ENCODE data around the gene UBE2Q1. TPM values are rescaled to one million over a fixed set of nuclear protein-coding genes. Genes with fewer than 3 reads are reported as not detected.

UBE2Q1 gene
- total and polyA plus RNA-seq, 2 of the 8 experiments (the other 6 are each of a cell fraction or from before 2014, with no cell fraction given): 13.2 to 95.8 TPM

GRCh38 chr1:154499446-154499845 is 59.0 kb downstream of the UBE2Q1 start:
- Histone ChIP-seq H3K56ac (replicated peaks; ENCODE audit: insufficient read length, low read depth, low read length) (no peak overlapping the region), H3K9ac (replicated peaks in 1 of 4; ENCODE audit: extremely low read depth in 1 of 4, low read depth in 3 of 4, low read length in 3 of 4) (no peak overlapping the region), H2AFZ (ENCODE audit: low read length) (no peak overlapping the region), H3K23me2 (ENCODE audit: low read depth, low read length) (peaks cover 4% of the 10 kb centered on the region; the same call in 1 of the 2 replicates), H3K79me1 (ENCODE audit: low read depth, low read length) (no peaks in the 10 kb centered on the region), H3K23ac (ENCODE audit: insufficient read length) (no peak overlapping the region), H2BK12ac (ENCODE audit: low read depth, low read length) (no peak overlapping the region), H3K4me3 (ENCODE audit: extremely low read depth in 1 of 4, insufficient read depth in 2 of 4, low read depth in 3 of 4, low read length in 4 of 4) (no peak overlapping the region), H4K8ac (ENCODE audit: extremely low read depth, insufficient read depth, low read length) (no peak overlapping the region), H3K27me3 (replicated peaks in 1 of 4; ENCODE audit: control insufficient read depth in 3 of 4, extremely low read depth in 1 of 4, insufficient read depth in 3 of 4, low read length in 3 of 4) (peaks cover 40 to 60% (median 49%) of the 10 kb centered on the region in 4 experiments), H3K9me3 (ENCODE audit: insufficient read depth in 2 of 2, low read depth in 1 of 2, low read length in 1 of 2) (peaks cover 0 to 11% of the 10 kb centered on the region in 2 experiments; a peak in 2 of 4 replicates), H3K4ac (replicated peaks; ENCODE audit: insufficient read length, low read depth, low read length) (no peak overlapping the region), H3K36me3 (ENCODE audit: control insufficient read depth in 2 of 4, insufficient read depth in 4 of 4, low read length in 3 of 4) (peaks cover 0 to 14% (median 0%) of the 10 kb centered on the region in 4 experiments; a peak in 2 of 8 replicates), H2BK15ac (ENCODE audit: low read length) (no peak overlapping the region), H3K4me2 (ENCODE audit: insufficient read depth in 1 of 2, low read depth in 2 of 2, low read length in 2 of 2) (no peak overlapping the region), H3K18ac (ENCODE audit: extremely low read depth, low read length) (no peak overlapping the region), H2BK5ac (ENCODE audit: low read depth, low read length) (no peak overlapping the region), H3K4me1 (replicated peaks in 1 of 4; ENCODE audit: control insufficient read depth in 3 of 4, insufficient read depth in 4 of 4, low read length in 3 of 4) (peaks cover 0 to 3% (median 0%) of the 10 kb centered on the region in 4 experiments; a peak in 1 of 7 replicates), H3K79me2 (ENCODE audit: control insufficient read depth in 1 of 2, insufficient read depth in 2 of 2, low read length in 2 of 2) (no peaks in the 10 kb centered on the region), H2AK5ac (ENCODE audit: low read depth, low read length) (no peak overlapping the region), H2BK120ac (replicated peaks; ENCODE audit: low read depth, low read length) (no peak overlapping the region), H4K5ac (ENCODE audit: insufficient read length, low read depth, low read length) (no peak overlapping the region), H3K14ac (ENCODE audit: insufficient read length) (no peak overlapping the region), H4K20me1 (replicated peaks in 1 of 2; ENCODE audit: control insufficient read depth in 1 of 2, insufficient read depth in 2 of 2, low read length in 2 of 2) (no peaks in the 10 kb centered on the region), H3K27ac (ENCODE audit: low read depth, low read length) (no peak overlapping the region), H4K91ac (replicated peaks; ENCODE audit: insufficient read length, low read length) (no peak overlapping the region), H2BK20ac (ENCODE audit: low read length) (no peak overlapping the region)
- no peak for FAIRE-seq
- CTCF ChIA-PET (ENCODE audit: partially characterized antibody): interaction anchor here (0.8 to 1.5 kb wide), 4 partner anchors 13 to 47 kb away, joined by 3 to 5 read pairs (median 3); no protein-coding TSS in a partner anchor
- POLR2A ChIA-PET (ENCODE audit: partially characterized antibody): interaction anchor here (0.9 kb wide), 1 partner anchor 10 kb away, joined by 3 read pairs; no protein-coding TSS in a partner anchor
- no peak for DNase-seq (ENCODE audit: low read depth in 1 of 2, low spot score in 2 of 2)
- 89% methylated on average over 1 of the region's 1 CpG; no CpG with 5 or more reads in 1 of the 2 experiments for WGBS, 2 experiments (ENCODE audit: extremely low coverage in 1 of 2, insufficient coverage in 1 of 2, insufficient read length in 1 of 2, insufficient replicate concordance in 2 of 2, low coverage in 1 of 2, low lambda C conversion rate in 2 of 2, missing lambda C conversion rate in 1 of 2)

Measured in H1 (cell line).